K562 (cell line): ENCODE data around the gene GABPB1. TPM values are rescaled to one million over a fixed set of nuclear protein-coding genes. Genes with fewer than 3 reads are reported as not detected.
A peak's percentile ranks its signal among the peaks of the same experiment; 100 is the strongest.

Experiments
- ARID3B ChIP-seq: fragments of 250-450 bp; sonication (Bioruptor Pico); IDR thresholded peaks from 2 replicates; pipeline ENCODE4 v1.4.0; 2020; ENCODE audit warnings: borderline replicate concordance
- ATF7 ChIP-seq: fragments of 450-650 bp; IDR thresholded peaks from 2 replicates; pipeline ENCODE4 v1.7.1; 2014; ENCODE audit warnings: mild to moderate bottlenecking, moderate library complexity
- BRCA1 ChIP-seq, 2 experiments: fragments of 450-650 bp in 1 of 2; sonication (generic) in 1 of 2; formaldehyde crosslinking in 1 of 2; IDR thresholded peaks; 2 replicates each; pipeline versions ENCODE4 v1.5.0 to v1.6.1; 2017 to 2020; ENCODE audit warnings: mild to moderate bottlenecking in 1 of 2, missing genetic modification reagents in 1 of 2
- ETV1 ChIP-seq: fragments of 450-650 bp; conservative IDR thresholded peaks from 2 replicates; pipeline ENCODE4 v1.6.1; 2016; ENCODE audit warnings: missing genetic modification characterization, control low read depth, low read depth, missing compliant biosample characterization
- EWSR1 ChIP-seq: fragments of 450-650 bp; IDR thresholded peaks from 2 replicates; pipeline ENCODE4 v1.6.1; 2018; ENCODE audit warnings: borderline replicate concordance, mild to moderate bottlenecking, low read depth, moderate library complexity; ENCODE audit not compliant: partially characterized antibody
- HDAC6 ChIP-seq: IDR thresholded peaks from 2 replicates; pipeline ENCODE4 v1.6.1; 2012; ENCODE audit warnings: low read depth, mild to moderate bottlenecking, control low read depth, inconsistent platforms, low read length, moderate library complexity
- KAT8 ChIP-seq: fragments of 450-650 bp; IDR thresholded peaks from 2 replicates; pipeline ENCODE4 v1.6.1; 2016; ENCODE audit warnings: low read depth, mild to moderate bottlenecking
- KDM4B ChIP-seq, 2 experiments: fragments of 450-650 bp in 1 of 2; sonication (generic) in 1 of 2; IDR thresholded peaks; 2 replicates each; pipeline ENCODE4 v1.6.1; 2016 to 2017; ENCODE audit warnings: borderline replicate concordance in 2 of 2, antibody characterized with exemption in 1 of 2, low read depth in 1 of 2, mild to moderate bottlenecking in 1 of 2
- NCOA1 ChIP-seq: fragments of 450-650 bp; IDR thresholded peaks from 2 replicates; pipeline ENCODE4 v1.6.1; 2016; ENCODE audit warnings: low read depth
- NCOA2 ChIP-seq, 2 experiments: fragments of 450-650 bp; IDR thresholded peaks; 2 replicates each; pipeline ENCODE4 v1.6.1; 2018; ENCODE audit warnings: mild to moderate bottlenecking in 2 of 2, moderate library complexity in 1 of 2; ENCODE audit not compliant: partially characterized antibody in 2 of 2
- NFIX ChIP-seq: fragments of 250-450 bp; sonication (Bioruptor Pico); IDR thresholded peaks from 2 replicates; pipeline ENCODE4 v1.4.0; 2020; ENCODE audit warnings: low read depth, mild to moderate bottlenecking, moderate library complexity
- NR2C2 ChIP-seq, 2 experiments: fragments of 200-800 bp in 1 of 2; sonication (Bioruptor generic) in 1 of 2; sonication (generic) in 1 of 2; formaldehyde crosslinking in 1 of 2; IDR thresholded peaks; 2 replicates each; pipeline versions ENCODE4 v1.6.1 to v1.8.0; 2016 to 2022; ENCODE audit warnings: mild to moderate bottlenecking in 1 of 2, missing compliant biosample characterization in 1 of 2, missing genetic modification characterization in 1 of 2, missing genetic modification reagents in 1 of 2
- RBM34 ChIP-seq: fragments of 200-400 bp; formaldehyde crosslinking; IDR thresholded peaks from 2 replicates; pipeline ENCODE4 v1.6.1; 2018; ENCODE audit warnings: low read length, borderline replicate concordance; ENCODE audit not compliant: insufficient read depth
- RBM39 ChIP-seq: fragments of 200-400 bp; formaldehyde crosslinking; optimal IDR thresholded peaks from 2 replicates; pipeline ENCODE3; 2018; ENCODE audit warnings: low read depth, low read length
- RFX5 ChIP-seq: IDR thresholded peaks from 2 replicates; pipeline ENCODE4 v1.6.1; 2011; ENCODE audit warnings: low read depth, mild to moderate bottlenecking, improper control_type of control experiment, low read length
- ZNF780A ChIP-seq: fragments of 250-450 bp; sonication (Bioruptor Pico); IDR thresholded peaks from 2 replicates; pipeline ENCODE4 v1.5.0; 2021; ENCODE audit warnings: mild to moderate bottlenecking
- polyA plus RNA-seq, 8 experiments: library from polyadenylated mRNA; depleted of rRNA in 4 of 8; stranded (reverse) in 5 of 8; unstranded in 3 of 8; fragments of >200 nt; fragmentation: Nextera tagmentation in 2 of 8; fragmentation: Illumina TruSeq in 1 of 8; extraction: Ambion mirVana in 2 of 8; extraction: Trizol in 1 of 8; gene quantifications; 2 replicates each; pipeline versions ENCODE4 v1.2.1 to v1.2.3, GENCODE V29; 2011 to 2014; ENCODE audit warnings: inconsistent platforms in 1 of 8, missing spikeins in 1 of 8
- total RNA-seq, 7 experiments: library from RNA; depleted of rRNA in 6 of 7; stranded (reverse); fragments of >200 nt in 6 of 7; fragmentation: Illumina TruSeq in 2 of 7; extraction: Trizol in 2 of 7; gene quantifications; 2 replicates each; pipeline versions ENCODE4 v1.2.1 to v1.2.3, GENCODE V29; 2011 to 2021; ENCODE audit warnings: low replicate concordance in 1 of 7
- TF ChIP-seq, protein P1 (sequence below): fragments of 250-450 bp; sonication (Bioruptor Pico); IDR thresholded peaks from 2 replicates; pipeline ENCODE4 v1.5.1; 2021; ENCODE audit warnings: mild to moderate bottlenecking
- TF ChIP-seq, protein P2 (sequence below): sonication (generic); formaldehyde crosslinking; IDR thresholded peaks from 2 replicates; pipeline ENCODE4 v1.8.1; 2023; ENCODE audit warnings: mild to moderate bottlenecking, missing genetic modification reagents, moderate library complexity
- TF ChIP-seq, protein P3 (sequence below): fragments of 450-650 bp; IDR thresholded peaks from 2 replicates; pipeline ENCODE4 v1.6.1; 2016; ENCODE audit warnings: missing biosample characterization, missing genetic modification characterization
- TF ChIP-seq, protein P4 (sequence below), 2 experiments: fragments of 450-650 bp in 1 of 2; sonication (generic) in 1 of 2; formaldehyde crosslinking in 1 of 2; IDR thresholded peaks in 1 of 2; conservative IDR thresholded peaks in 1 of 2; 2 replicates each; pipeline versions ENCODE4 v1.6.1 to v1.8.1; 2016 to 2023; ENCODE audit warnings: mild to moderate bottlenecking in 2 of 2, moderate library complexity in 2 of 2, inconsistent platforms in 1 of 2, missing genetic modification reagents in 1 of 2

Gene GABPB1
- total and polyA plus RNA-seq, 9 of the 15 experiments (the other 6 are each of a cell fraction or from before 2014, with no cell fraction given): 11.8 to 42.3 (median 33.2) TPM

- TF ChIP-seq ARID3B: no peak
- TF ChIP-seq KAT8: no peak
- no peak for TF ChIP-seq NCOA2 (IDR thresholded peaks at IDR 0.05; ENCODE audit: partially characterized antibody in 2 of 2)
- no peak for TF ChIP-seq BRCA1 (IDR thresholded peaks at IDR 0.05)
- TF ChIP-seq BRCA1 (CRISPR knock-in tag; IDR thresholded peaks at IDR 0.05): no peak
- TF ChIP-seq NFIX (CRISPR knock-in tag): no peak
- no peak for TF ChIP-seq ETV1 (tag)
- TF ChIP-seq EWSR1: no peak
- TF ChIP-seq, protein P1, sequence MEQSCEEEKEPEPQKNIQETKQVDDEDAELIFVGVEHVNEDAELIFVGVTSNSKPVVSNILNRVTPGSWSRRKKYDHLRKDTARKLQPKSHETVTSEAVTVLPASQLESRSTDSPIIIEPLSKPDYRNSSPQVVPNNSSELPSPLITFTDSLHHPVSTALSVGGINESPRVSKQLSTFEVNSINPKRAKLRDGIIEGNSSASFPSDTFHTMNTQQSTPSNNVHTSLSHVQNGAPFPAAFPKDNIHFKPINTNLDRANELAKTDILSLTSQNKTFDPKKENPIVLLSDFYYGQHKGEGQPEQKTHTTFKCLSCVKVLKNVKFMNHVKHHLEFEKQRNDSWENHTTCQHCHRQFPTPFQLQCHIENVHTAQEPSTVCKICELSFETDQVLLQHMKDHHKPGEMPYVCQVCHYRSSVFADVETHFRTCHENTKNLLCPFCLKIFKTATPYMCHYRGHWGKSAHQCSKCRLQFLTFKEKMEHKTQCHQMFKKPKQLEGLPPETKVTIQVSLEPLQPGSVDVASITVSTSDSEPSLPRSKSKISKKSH (CRISPR knock-in tag): no peak
- no peak for TF ChIP-seq ZNF780A (CRISPR knock-in tag)
- no peak for TF ChIP-seq KDM4B (IDR thresholded peaks at IDR 0.05; ENCODE audit: borderline replicate concordance in 2 of 2, low read depth in 1 of 2)
- no peak for TF ChIP-seq NCOA1
- TF ChIP-seq, protein P2, sequence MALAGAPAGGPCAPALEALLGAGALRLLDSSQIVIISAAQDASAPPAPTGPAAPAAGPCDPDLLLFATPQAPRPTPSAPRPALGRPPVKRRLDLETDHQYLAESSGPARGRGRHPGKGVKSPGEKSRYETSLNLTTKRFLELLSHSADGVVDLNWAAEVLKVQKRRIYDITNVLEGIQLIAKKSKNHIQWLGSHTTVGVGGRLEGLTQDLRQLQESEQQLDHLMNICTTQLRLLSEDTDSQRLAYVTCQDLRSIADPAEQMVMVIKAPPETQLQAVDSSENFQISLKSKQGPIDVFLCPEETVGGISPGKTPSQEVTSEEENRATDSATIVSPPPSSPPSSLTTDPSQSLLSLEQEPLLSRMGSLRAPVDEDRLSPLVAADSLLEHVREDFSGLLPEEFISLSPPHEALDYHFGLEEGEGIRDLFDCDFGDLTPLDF: no peak
- TF ChIP-seq ATF7: no peak
- TF ChIP-seq RBM39: no peak
- TF ChIP-seq NR2C2 (CRISPR knock-in tag; IDR thresholded peaks at IDR 0.05): no peak
- TF ChIP-seq NR2C2 (tag; IDR thresholded peaks at IDR 0.05): 0 out of 2 replicates have a peak, but pooled peaks have one; percentile 21
- no peak for TF ChIP-seq RBM34
- TF ChIP-seq, protein P3, sequence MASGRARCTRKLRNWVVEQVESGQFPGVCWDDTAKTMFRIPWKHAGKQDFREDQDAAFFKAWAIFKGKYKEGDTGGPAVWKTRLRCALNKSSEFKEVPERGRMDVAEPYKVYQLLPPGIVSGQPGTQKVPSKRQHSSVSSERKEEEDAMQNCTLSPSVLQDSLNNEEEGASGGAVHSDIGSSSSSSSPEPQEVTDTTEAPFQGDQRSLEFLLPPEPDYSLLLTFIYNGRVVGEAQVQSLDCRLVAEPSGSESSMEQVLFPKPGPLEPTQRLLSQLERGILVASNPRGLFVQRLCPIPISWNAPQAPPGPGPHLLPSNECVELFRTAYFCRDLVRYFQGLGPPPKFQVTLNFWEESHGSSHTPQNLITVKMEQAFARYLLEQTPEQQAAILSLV (tag): no peak
- no peak for TF ChIP-seq RFX5
- no peak for TF ChIP-seq HDAC6
- TF ChIP-seq, protein P4, sequence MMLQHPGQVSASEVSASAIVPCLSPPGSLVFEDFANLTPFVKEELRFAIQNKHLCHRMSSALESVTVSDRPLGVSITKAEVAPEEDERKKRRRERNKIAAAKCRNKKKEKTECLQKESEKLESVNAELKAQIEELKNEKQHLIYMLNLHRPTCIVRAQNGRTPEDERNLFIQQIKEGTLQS (IDR thresholded peaks at IDR 0.05): 0 out of 2 replicates have a peak, but pooled peaks have one; percentile 11
- TF ChIP-seq, protein P4 (CRISPR knock-in tag; conservative IDR thresholded peaks at IDR 0.05): no peak
These were observed 104.1 kb downstream of the GABPB1 start (continued) for GRCh38 chr15:50250760-50251394.
